Activated T-cell treated with anti-CD3 and anti-CD28 coated beads, Interleukin-2, amount 50 U/mL, for 72 hours (primary cell): ENCODE data around the gene MPZL2. TPM values are rescaled to one million over a fixed set of nuclear protein-coding genes. Genes with fewer than 3 reads are reported as not detected.

Experiments
- ATAC-seq, 2 donors: fragments of 150-1000 bp; cut with Tn5 transposase; replicated peaks in 1 of 2; 2 replicates each; pipeline ENCODE4 v1.10.0; 2021; ENCODE audit warnings: moderate library complexity in 2 of 2, mild to moderate bottlenecking in 1 of 2
- DNase-seq, 2 donors: peaks; one replicate each; pipeline ENCODE4 v3.0.0; 2021 to 2022; ENCODE audit warnings: mixed read lengths in 1 of 2
- H3K27ac Mint-ChIP-seq: one replicate; pipeline ENCODE4 v1.8.0; 2022; ENCODE audit warnings: mild to moderate bottlenecking, moderate library complexity, mixed read lengths
- H3K27me3 Mint-ChIP-seq: one replicate; pipeline ENCODE4 v1.8.0; 2022; ENCODE audit warnings: low read depth, mixed read lengths
- H3K36me3 Mint-ChIP-seq, 2 donors: one replicate each; pipeline ENCODE4 v1.8.0; 2022; ENCODE audit warnings: mixed read lengths in 2 of 2, mild to moderate bottlenecking in 1 of 2; ENCODE audit not compliant: insufficient read depth in 2 of 2
- H3K4me1 Mint-ChIP-seq: one replicate; pipeline ENCODE4 v1.8.0; 2022; ENCODE audit warnings: low read depth, mixed read lengths
- H3K4me3 Mint-ChIP-seq, 2 donors: one replicate each; pipeline ENCODE4 v1.8.0; 2022; ENCODE audit warnings: mild to moderate bottlenecking in 2 of 2, mixed read lengths in 2 of 2, moderate library complexity in 2 of 2
- H3K9me3 Mint-ChIP-seq, 2 donors: one replicate each; pipeline ENCODE4 v1.8.0; 2022; ENCODE audit warnings: mixed read lengths in 2 of 2
- total RNA-seq, 2 donors: library from RNA; stranded (reverse); gene quantifications; one replicate each; pipeline ENCODE4 v1.2.3, GENCODE V29; 2022

Gene MPZL2
- total RNA-seq, 2 donors from 2014 or later = 10.1 to 12.9 TPM

DNA sequence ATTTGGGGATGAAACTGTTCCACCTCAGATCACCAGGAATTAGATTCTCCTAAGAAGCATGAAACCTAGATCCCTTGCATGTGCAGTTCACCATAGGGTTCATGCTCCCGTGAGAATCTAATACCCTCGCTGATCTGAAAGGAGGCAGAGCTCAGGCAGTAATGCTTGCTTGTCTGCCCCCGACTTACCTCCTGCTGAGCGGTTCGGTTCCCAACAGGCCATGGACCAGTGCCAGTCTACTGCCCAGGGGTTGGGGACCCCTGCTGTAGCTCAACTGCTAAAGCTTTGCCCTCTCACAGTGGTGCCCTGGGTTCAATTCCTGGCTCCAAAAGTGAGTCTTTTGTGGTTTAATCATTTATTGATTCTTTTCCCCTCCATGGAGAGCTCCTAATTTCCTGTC lies 42.7 kb downstream of the MPZL2 start:
- peak overlapping the region; percentile 81 to 85 for H3K4me3 Mint-ChIP-seq
- peaks cover 23 to 65% of the 10 kb centered on the region in 2 donors for H3K36me3 Mint-ChIP-seq
- peaks cover 74% of the 10 kb centered on the region for H3K4me1 Mint-ChIP-seq
- peaks cover 4% of the 10 kb centered on the region in 2 donors for H3K9me3 Mint-ChIP-seq
- no peaks in the 10 kb centered on the region for H3K27me3 Mint-ChIP-seq
- DNase-seq (no peak), ATAC-seq (no peak)
- peak overlapping the region; percentile 97 for H3K27ac Mint-ChIP-seq

DNA sequence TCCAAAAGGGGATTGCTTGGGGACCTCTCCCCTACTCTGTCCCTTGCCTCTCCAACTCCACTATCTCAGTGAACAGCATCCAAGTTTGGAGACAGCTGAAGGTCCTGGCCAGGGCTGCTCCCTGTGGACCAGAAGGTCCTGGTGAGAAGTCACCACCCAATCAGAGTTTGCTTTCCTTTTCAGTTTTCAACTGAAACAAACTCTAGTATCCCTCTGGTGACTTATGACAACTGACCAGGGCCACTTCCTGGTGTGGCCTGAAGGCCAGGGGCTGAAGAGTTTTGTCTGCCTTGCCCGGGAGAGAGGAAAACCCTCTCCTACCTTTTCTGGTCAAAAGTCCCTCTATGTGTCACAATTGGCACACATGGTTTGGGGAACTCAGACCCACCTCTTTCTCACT lies 44.4 kb downstream of the MPZL2 start:
- peak overlapping the region; percentile 97 for H3K27ac Mint-ChIP-seq
- peaks cover 91% of the 10 kb centered on the region for H3K4me1 Mint-ChIP-seq
- no peaks in the 10 kb centered on the region for H3K27me3 Mint-ChIP-seq
- H3K9me3 Mint-ChIP-seq = no peaks in the 10 kb centered on the region
- ATAC-seq (no peak), DNase-seq (no peak)
- H3K36me3 Mint-ChIP-seq = peaks cover 16 to 52% of the 10 kb centered on the region in 2 donors
- peak overlapping the region; percentile 81 to 85 for H3K4me3 Mint-ChIP-seq

DNA sequence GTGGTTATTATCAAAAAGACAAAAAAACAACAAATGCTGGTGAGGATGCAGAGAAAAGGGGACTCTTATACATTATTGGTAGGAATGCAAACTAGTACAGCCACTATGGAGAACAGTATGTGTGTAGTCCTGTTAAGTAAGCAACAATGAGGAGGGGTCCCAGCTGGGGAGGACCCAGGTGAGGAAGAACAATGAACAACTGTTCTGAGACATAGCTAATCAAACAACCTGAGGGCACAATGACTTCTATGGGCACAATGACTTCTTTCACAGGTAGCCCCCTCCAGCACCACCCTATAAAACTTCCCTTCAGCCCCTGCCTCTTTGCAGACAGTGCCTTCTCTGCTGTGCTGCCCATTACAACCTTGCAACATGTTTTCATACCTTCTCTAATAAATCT lies 44.9 kb downstream of the MPZL2 start:
- ATAC-seq (no peak), DNase-seq (no peak)
- peaks cover 19 to 50% of the 10 kb centered on the region in 2 donors for H3K36me3 Mint-ChIP-seq
- H3K4me3 Mint-ChIP-seq = peak overlapping the region; percentile 81 to 85
- H3K9me3 Mint-ChIP-seq = no peaks in the 10 kb centered on the region
- H3K27me3 Mint-ChIP-seq = no peaks in the 10 kb centered on the region
- H3K27ac Mint-ChIP-seq = peak overlapping the region; percentile 97
- H3K4me1 Mint-ChIP-seq = peaks cover 96% of the 10 kb centered on the region

- ATAC-seq (peak; percentile 76 to 79), DNase-seq (peak; percentile 67)
- H3K4me1 Mint-ChIP-seq = peaks cover 100% of the 10 kb centered on the region
- H3K9me3 Mint-ChIP-seq = no peaks in the 10 kb centered on the region
- peaks cover 20 to 55% of the 10 kb centered on the region in 2 donors for H3K36me3 Mint-ChIP-seq
- H3K27me3 Mint-ChIP-seq = no peaks in the 10 kb centered on the region
- H3K4me3 Mint-ChIP-seq = peak overlapping the region; percentile 81 to 85
- peak overlapping the region; percentile 97 for H3K27ac Mint-ChIP-seq
Measured at GRCh38 chr11:118217575-118217974, 46.5 kb downstream of the MPZL2 start.

DNA sequence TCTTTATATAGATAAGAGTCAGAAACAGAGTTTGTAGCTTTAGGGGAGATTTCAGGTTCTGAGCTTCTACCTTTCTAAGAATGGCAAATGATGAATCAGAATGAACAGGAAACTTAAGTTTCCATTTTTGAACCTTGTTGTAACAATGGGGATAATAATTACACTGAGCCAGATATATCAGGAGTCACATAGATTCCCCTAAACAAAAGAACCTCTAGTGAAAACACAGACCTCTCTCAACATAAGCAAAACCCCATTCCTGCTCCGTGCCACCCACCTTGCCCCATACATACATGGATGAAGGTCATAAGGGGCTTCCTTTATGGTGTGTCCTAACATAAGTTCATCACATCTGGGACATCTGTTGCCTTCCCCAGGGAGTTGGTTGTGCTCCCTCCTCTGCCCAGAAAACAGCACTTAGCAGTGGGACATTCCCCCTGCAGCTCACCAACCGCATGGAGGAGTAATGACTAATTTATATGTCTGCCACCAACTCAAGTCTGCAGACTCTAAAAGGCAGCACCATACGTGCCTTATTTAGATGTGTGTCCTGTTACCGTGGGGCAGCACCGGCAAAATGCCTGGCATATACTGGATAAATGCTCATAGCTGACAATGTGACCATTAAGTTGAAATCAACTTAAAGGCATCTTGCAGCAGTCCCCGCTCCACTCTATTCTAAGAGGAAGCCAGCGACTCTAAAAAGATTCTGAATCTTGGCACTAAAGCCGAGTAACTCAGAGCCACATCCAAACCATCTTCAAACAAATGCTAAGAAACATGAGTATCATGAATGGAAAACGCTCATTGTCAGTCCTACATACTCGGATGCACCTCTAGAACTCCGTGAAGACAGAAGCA lies 47.2 kb downstream of the MPZL2 start:
- Mint-ChIP-seq H3K27me3 (no peaks in the 10 kb centered on the region), H3K4me3 (peak overlapping the region; percentile 81 to 85), H3K4me1 (peaks cover 100% of the 10 kb centered on the region), H3K9me3 (no peaks in the 10 kb centered on the region), H3K27ac (peak overlapping the region; percentile 97), H3K36me3 (peaks cover 24 to 55% of the 10 kb centered on the region in 2 donors)
- ATAC-seq (peak; percentile 78 to 80), DNase-seq (peak; percentile 70 to 75)

DNA sequence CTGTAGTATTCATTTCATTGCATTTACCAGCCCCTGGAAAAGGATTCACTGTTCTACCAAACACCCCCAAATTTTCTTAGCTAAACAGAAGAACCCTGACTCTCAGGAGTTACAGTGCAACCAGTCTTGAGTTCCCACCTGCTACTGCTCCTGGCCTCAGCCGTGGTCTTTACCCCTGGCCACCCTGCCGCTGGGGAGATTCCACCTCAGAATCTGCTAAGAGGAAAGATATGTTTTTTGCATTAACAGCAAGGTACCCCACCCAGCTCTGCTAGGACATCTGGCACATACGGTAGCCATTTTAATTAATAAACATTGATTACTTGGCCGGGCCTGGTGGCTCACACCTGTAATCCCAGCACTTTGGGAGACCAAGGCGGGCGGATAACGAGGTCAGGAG lies 48.3 kb downstream of the MPZL2 start:
- DNase-seq = no peak
- Mint-ChIP-seq H3K27ac (peak overlapping the region; percentile 97), H3K27me3 (no peaks in the 10 kb centered on the region), H3K4me3 (peak overlapping the region; percentile 81 to 85), H3K4me1 (peaks cover 100% of the 10 kb centered on the region), H3K36me3 (peaks cover 26 to 63% of the 10 kb centered on the region in 2 donors), H3K9me3 (no peaks in the 10 kb centered on the region)
- ATAC-seq = no peak

DNA sequence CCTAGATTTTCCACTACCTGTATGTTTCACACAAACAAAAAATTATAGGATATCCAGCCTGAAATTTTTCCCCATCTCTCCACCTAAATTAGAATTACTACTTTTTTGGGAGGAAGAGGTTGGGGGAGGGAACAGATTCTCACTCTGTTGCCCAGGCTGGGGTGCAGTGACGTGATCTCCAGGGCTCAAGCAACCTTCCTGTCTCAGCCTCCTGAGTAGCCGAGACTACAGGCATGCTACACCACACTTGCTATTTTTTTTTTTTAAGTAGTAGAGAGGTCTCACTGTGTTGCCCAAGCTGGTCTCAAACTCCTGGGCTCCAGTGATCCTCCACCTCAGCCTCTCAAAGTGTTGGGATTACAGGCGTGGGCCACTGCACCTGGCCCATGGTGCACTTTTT lies 48.8 kb downstream of the MPZL2 start:
- H3K4me3 Mint-ChIP-seq = peak overlapping the region; percentile 81 to 85
- H3K4me1 Mint-ChIP-seq = peaks cover 100% of the 10 kb centered on the region
- no peaks in the 10 kb centered on the region for H3K9me3 Mint-ChIP-seq
- H3K36me3 Mint-ChIP-seq = peaks cover 26 to 61% of the 10 kb centered on the region in 2 donors
- ATAC-seq = no peak
- H3K27me3 Mint-ChIP-seq = no peaks in the 10 kb centered on the region
- peak in 1 of 2 donors; percentile 50 for DNase-seq
- peak overlapping the region; percentile 97 for H3K27ac Mint-ChIP-seq

DNA sequence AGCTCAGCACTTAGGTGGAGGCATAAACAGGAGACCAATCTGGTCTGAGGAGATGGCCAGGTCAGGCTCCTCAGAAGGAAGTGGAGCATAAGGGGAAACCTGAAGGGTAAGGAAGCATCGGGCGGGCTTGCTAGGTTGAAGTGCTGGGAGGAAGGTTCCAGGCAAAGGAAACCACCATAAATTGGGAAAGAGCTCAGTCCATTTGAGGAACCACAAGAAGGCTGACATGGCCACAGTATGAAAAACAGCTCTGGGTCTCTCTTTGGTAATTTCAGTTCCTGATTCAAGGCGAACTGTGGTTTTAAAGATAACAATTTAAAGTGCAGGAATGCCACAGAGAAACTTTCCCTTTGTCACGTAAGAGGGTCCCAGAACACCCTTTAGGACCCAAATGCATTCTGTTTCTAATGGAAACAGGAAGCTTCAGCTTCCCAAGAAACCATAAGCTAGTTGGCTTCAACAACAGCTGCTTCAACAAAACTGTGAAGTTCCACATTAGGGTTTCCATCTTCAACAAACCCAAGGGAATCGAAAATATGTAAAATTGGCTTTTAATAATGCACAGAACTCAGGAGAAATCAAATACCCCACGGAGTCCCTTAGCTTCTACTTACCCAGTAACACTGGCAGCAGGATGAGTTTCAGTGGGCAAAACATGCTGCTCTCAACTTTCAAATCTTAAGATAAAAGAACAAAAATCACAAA lies 49.7 kb downstream of the MPZL2 start:
- H3K9me3 Mint-ChIP-seq = no peaks in the 10 kb centered on the region
- no peaks in the 10 kb centered on the region for H3K27me3 Mint-ChIP-seq
- DNase-seq (no peak), ATAC-seq (no peak)
- H3K27ac Mint-ChIP-seq = peak overlapping the region; percentile 97
- peak overlapping the region; percentile 81 to 85 for H3K4me3 Mint-ChIP-seq
- peaks cover 23 to 57% of the 10 kb centered on the region in 2 donors for H3K36me3 Mint-ChIP-seq
- peaks cover 99% of the 10 kb centered on the region for H3K4me1 Mint-ChIP-seq

DNA sequence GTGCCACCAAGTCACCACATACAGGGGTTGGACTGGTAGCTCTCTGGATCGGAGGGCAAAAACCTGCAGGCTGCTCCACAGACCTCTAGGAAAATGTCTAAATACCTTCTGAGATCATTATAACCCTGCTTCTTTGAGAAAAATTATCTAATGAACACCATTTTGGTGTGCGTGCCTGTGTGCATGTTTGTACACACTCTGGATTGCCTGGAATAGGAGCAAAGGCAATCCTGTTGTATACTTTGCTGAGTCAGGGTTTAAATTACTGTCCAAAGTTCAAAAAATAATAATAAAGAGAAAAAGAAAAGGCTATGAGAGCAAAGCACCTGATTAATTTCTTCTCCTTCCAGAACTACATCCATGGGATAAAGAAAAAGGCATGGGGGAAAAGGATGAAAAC lies 50.3 kb downstream of the MPZL2 start:
- no peaks in the 10 kb centered on the region for H3K27me3 Mint-ChIP-seq
- ATAC-seq (no peak), DNase-seq (no peak)
- peaks cover 99% of the 10 kb centered on the region for H3K4me1 Mint-ChIP-seq
- H3K9me3 Mint-ChIP-seq = no peaks in the 10 kb centered on the region
- H3K36me3 Mint-ChIP-seq = peaks cover 20 to 60% of the 10 kb centered on the region in 2 donors
- peak overlapping the region; percentile 81 to 85 for H3K4me3 Mint-ChIP-seq
- H3K27ac Mint-ChIP-seq = peak overlapping the region; percentile 97

DNA sequence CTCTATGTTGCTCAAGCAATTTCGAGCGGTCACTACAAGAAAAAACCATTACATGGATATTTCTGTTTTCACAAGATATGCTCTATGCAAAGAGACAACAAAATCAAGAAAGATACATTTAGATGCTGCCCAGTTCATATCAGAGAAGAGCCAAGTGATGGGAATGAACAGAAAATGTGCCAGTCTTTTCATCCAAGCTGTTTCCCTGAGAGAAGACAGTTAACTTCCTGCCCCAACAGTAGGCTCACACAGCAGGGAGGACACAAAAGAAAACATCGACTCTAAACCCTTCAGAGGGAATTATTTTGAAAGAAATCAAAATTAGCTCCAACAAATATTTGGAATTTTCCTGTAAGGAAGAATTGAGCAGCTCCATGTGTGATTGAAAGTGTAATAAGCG lies 50.9 kb downstream of the MPZL2 start:
- DNase-seq (no peak), ATAC-seq (no peak)
- Mint-ChIP-seq H3K27ac (peak overlapping the region; percentile 97), H3K4me3 (peak overlapping the region; percentile 81 to 85), H3K27me3 (no peaks in the 10 kb centered on the region), H3K36me3 (peaks cover 19 to 58% of the 10 kb centered on the region in 2 donors), H3K4me1 (peaks cover 94% of the 10 kb centered on the region), H3K9me3 (no peaks in the 10 kb centered on the region)

DNA sequence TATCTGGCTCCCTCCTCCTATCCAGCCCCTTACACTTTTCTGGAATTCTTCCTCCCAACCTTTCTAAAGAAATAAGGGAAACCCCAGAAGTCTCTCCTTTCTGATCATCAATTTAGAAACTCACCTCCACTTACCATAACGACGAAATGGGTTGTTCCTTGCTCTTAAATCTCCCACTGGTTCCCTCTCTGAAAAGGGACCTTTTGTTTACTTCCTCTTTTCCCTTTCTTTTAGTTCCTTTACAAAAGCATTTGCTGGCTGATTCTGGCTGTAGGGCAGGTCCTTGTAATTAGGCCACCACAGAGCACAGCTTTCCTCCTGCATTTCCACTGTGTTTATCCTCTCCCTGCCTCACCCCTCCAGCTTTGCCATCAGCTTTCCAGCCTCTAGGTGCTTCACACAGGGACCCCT lies 51.3 kb downstream of the MPZL2 start:
- no peak for ATAC-seq

GRCh38 chr11:118212131-118212725 lies 51.9 kb downstream of the MPZL2 start:
- peak overlapping the region; percentile 97 for H3K27ac Mint-ChIP-seq
- peaks cover 25 to 59% of the 10 kb centered on the region in 2 donors for H3K36me3 Mint-ChIP-seq
- peaks cover 84% of the 10 kb centered on the region for H3K4me1 Mint-ChIP-seq
- H3K9me3 Mint-ChIP-seq = no peaks in the 10 kb centered on the region
- DNase-seq = no peak
- peak overlapping the region; percentile 81 to 85 for H3K4me3 Mint-ChIP-seq
- no peaks in the 10 kb centered on the region for H3K27me3 Mint-ChIP-seq
- no peak for ATAC-seq

More for the DNA sequence above, 51.3 kb downstream of the MPZL2 start:
- DNase-seq = no peak
- Mint-ChIP-seq H3K4me3 (peak overlapping the region; percentile 81 to 85), H3K4me1 (peaks cover 89% of the 10 kb centered on the region), H3K27ac (peak overlapping the region; percentile 97), H3K36me3 (peaks cover 22 to 58% of the 10 kb centered on the region in 2 donors), H3K9me3 (no peaks in the 10 kb centered on the region), H3K27me3 (no peaks in the 10 kb centered on the region)

DNA sequence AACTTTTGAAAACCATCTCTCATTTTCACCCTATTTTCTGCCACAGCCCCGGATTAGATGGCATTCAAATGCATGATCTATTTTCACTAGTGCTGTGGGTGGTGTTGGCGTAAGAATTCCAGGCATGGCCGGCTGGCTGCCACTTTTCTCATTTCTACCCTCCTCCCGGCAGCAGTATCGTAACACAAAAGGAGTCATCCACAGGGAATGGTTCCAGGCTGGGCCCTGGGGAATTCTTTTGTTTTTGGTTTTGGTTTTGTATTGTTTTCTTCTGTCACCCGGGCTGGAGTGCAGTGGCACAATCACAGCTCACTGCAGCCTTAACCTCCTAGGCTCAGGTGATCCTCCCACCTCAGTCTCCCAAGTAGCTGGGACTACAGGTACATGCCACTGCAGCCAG lies 53.1 kb downstream of the MPZL2 start:
- H3K27ac Mint-ChIP-seq = no peak overlapping the region
- H3K9me3 Mint-ChIP-seq = peaks cover 0 to 1% of the 10 kb centered on the region in 2 donors

More for the DNA sequence above, 53.1 kb downstream of the MPZL2 start:
- ATAC-seq = no peak
- H3K27me3 Mint-ChIP-seq = no peaks in the 10 kb centered on the region
- H3K4me3 Mint-ChIP-seq = peak overlapping the region; percentile 28 to 85
- peaks cover 72% of the 10 kb centered on the region for H3K4me1 Mint-ChIP-seq
- H3K36me3 Mint-ChIP-seq = peaks cover 31 to 69% of the 10 kb centered on the region in 2 donors
- no peak for DNase-seq
